GM18507 (cell line): Measurements from ENCODE around the gene CTNNA2.

ENCODE experiments used
- DNase-seq: peaks from one replicate; pipeline ENCODE4 v3.0.0; 2011; ENCODE audit warnings: low read depth; ENCODE audit not compliant: insufficient read length; ENCODE audit errors: extremely low spot score
- FAIRE-seq: peaks from 2 replicates; lab custom pipeline; 2011; peaks lifted over from hg19 to GRCh38; lab: Jason Lieb, UNC

CTNNA2 gene

DNA sequence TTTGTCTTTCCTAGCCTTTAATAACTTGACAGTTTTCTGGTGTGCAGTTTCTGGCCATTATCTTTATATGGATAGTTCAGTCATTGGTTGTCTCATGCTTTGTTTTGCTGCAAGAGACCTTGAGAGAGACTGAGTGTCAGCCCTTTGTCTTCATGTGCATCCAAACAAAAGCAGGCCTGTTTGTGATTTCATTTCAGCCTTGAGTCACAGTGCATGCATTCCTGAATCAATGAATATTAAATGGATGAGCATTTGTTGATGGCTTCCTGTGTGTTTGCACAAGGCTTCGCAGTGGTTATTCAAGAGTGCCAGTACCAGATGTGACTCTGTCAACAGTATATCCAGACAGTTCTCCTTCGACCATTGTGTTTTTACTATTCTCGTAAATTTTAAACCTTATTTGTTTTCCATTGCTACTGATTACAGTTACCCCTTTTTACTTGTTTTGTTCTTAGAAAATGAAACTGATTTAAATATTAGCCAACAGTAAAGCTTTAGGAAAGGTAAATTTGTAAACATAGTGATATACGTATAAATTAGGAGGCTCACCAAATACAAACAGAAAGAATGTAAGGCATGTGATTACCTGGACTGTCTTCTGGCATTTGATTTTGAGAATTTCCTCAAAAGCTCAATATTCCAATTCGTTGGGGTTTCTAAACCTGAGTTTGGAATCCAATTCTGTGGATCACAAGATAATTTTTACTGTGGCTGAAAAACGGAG lies 319.8 kb downstream of the CTNNA2 start:
- no peak for DNase-seq
- no peak for FAIRE-seq

- FAIRE-seq (no peak), DNase-seq (no peak)
Measured at GRCh38 chr2:79833235-79833878, 320.5 kb downstream of the CTNNA2 start.

DNA sequence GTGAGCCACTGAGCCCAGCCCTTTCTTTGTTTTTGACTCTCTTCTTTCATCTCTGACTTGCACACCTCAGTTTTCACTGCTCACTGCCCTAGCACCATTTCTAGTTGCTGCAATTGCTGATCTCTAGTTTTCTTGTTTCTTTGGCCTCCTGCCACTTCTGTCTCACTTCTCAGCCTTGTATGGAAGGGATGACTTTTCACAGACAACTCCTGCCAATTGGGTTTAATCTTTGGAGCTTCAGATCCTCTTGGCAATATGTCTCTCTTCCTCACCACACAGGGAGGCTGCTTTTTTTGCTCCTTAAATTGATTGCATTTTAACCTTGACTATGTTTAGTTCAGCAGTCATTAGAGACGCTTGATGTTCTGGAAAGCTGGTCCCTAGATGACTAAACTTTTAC lies 323.1 kb downstream of the CTNNA2 start:
- DNase-seq (no peak), FAIRE-seq (no peak)

- FAIRE-seq (no peak), DNase-seq (no peak)
Measured at GRCh38 chr2:79844011-79844410, 331.2 kb downstream of the CTNNA2 start.

DNA sequence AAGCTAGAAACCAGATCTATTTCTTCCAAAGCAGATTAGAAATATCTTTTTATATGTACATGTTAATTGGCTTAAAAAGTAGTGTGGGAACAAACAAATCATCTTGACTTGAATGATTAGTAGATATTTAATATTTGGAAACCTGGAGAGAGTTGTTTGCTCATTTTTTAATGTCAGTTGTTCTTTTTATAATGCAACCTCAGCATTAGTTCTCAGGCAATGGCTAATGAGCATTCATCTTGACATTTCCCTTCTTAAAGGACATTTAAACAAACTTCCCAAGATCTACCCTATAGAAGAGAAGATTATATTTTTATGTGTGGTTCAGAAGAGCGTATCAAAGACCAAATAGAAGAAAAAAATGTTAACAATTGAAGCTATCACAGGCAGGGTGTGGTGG lies 334.0 kb downstream of the CTNNA2 start:
- FAIRE-seq, result no peak
- DNase-seq, result no peak

- FAIRE-seq, result no peak
- no peak for DNase-seq
Measured at GRCh38 chr2:79849241-79849640, 336.4 kb downstream of the CTNNA2 start.

- no peak for FAIRE-seq
Measured at GRCh38 chr2:79849949-79850348, 337.1 kb downstream of the CTNNA2 start.

DNA sequence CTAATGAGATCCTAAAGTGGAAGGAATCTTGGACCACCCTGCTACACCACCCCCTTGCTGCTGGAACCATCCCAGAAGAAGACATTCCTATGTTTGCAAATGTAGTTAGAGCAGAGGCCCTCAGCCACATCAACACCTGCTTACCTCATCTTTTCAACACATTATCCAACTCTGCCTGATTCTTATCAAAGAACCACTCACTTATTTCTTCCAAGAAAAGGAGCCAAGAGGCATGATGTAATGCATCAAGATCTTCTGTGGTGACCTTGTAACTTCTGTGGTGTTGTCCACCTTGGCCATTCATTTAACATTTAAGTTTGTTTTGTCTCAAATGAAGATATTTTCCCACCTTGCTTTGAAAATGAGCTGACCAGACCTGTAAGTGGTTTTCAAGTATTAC lies 338.1 kb downstream of the CTNNA2 start:
- FAIRE-seq (no peak), DNase-seq (no peak)

More at GRCh38 chr2:79849949-79850348, 337.1 kb downstream of the CTNNA2 start:
- no peak for DNase-seq

DNA sequence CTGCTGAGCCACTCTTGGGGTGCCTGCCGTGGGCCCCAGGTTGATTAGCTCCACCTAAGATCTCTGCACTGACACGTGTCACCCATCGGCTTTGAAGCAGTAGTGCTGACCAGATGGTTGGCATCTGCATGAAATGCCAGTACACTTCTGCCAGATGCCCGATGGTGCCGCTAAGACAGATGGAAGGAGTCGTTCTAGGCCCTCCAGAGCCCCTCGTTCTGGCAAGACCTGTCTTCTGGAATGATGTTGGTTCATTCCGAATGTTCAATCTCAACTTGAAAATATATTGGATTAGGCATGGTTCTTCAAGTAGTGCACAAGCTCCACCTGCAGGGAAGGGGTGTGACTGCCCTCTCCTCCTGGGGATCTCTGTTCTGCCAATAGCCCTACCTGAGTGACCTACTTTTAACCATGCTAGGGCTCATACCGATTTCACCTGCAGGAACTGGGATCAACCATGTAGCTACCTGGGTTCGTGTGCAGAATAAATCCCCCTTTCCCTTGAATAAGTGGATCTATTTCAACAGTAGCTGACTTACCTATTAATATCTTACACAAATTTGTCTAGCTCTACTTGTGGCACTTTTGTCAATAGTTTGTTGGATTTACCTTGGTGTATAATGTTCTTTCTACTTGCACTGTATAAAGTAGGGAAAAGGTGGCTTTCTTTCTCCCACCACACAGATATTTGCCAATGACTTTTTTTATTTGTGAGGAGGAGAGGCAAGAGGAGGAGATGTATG lies 342.6 kb downstream of the CTNNA2 start:
- FAIRE-seq (no peak), DNase-seq (no peak)

DNA sequence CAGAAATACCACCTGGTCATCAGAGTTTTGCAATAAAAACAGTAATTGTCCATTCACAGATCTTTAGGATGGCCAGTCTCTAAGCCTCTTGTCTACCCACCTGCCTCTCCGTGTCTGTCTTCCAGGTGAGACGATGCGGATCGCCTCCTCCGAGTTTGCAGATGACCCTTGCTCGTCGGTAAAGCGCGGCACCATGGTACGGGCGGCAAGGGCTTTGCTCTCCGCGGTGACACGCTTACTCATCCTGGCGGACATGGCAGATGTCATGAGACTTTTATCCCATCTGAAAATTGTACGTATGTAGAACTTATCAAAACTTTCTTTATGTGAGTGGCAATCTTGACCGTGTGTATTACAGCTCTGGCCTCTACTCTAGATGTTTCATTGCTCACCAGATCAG lies 345.0 kb downstream of the CTNNA2 start:
- FAIRE-seq, result no peak
- no peak for DNase-seq

- DNase-seq, result no peak
- no peak for FAIRE-seq
Measured at GRCh38 chr2:79860228-79861058, 347.6 kb downstream of the CTNNA2 start.

DNA sequence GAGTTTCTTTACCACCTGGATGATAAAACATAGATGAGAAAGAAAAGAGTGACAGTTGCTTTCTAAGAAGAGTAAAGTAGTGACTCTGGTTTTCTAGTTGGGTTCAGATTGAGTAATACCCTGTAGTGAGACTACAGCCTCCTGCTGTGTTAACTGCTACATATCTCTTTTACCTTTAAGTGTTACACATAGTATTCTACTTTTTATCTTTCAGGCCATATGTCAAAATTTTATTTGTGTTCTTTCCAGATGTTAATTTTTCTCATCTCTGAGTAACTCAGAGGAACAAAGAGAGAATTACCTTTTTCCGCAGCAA lies 348.2 kb downstream of the CTNNA2 start:
- FAIRE-seq (no peak), DNase-seq (no peak)

DNA sequence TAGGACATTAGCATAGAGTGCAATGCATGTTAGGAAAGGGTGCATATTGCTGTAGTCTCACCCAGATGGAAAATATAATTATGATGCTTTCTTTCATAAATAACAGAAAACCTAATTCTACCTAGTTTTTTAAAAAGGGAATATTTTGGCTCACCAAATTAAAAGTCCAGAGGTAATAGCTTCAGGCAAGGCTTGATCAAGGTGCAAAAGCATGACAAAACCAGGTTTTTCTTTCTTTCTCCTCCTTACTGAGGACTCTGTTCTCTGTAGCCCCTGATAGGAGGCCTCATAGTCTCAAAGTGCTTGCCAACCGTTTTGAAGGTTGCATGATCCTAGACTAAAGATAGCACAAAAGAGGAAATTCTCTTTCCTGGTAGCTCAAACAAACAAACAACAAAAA lies 349.9 kb downstream of the CTNNA2 start:
- no peak for FAIRE-seq
- DNase-seq, result no peak

- no peak for FAIRE-seq
- DNase-seq, result no peak
Measured at GRCh38 chr2:79872656-79873055, 359.8 kb downstream of the CTNNA2 start.

- no peak for DNase-seq
- FAIRE-seq, result no peak
Measured at GRCh38 chr2:79874015-79874414, 361.2 kb downstream of the CTNNA2 start.

GRCh38 chr2:79876430-79876829 lies 363.6 kb downstream of the CTNNA2 start:
- FAIRE-seq (no peak), DNase-seq (no peak)

- DNase-seq (no peak), FAIRE-seq (no peak)
Measured at GRCh38 chr2:79882548-79882947, 369.7 kb downstream of the CTNNA2 start.

DNA sequence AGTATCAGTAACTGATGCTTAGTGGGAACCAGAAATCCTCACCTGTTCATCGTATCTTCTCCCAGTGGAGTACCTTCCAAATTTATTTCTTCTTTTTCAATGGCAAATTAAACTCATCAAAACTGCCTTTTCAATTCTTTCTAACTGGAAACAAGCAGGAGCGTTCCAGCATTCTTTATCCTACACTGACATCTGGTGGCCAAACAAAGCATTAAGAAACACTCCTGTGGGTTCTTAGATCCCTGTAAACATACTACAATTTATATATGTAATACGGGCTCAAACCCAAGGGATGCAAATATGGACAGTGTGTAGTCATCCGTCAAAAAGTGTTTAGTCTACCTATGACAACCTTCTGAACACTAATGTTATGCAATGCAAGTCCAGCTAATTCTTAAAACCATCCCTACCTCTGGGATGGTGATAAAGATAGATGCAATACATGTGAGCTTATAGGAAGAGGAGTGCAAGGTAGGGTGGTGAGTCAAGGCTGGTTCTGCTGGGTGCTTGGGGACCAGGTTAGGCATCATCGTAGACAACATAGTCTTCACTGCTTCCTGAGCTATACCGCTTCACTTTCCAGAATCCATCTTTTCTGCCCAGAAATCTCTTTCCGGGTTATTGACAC lies 375.0 kb downstream of the CTNNA2 start:
- FAIRE-seq (peak; percentile 59), DNase-seq (no peak)

- DNase-seq, result no peak
- no peak for FAIRE-seq
Measured at GRCh38 chr2:79892123-79892522, 379.3 kb downstream of the CTNNA2 start.

DNA sequence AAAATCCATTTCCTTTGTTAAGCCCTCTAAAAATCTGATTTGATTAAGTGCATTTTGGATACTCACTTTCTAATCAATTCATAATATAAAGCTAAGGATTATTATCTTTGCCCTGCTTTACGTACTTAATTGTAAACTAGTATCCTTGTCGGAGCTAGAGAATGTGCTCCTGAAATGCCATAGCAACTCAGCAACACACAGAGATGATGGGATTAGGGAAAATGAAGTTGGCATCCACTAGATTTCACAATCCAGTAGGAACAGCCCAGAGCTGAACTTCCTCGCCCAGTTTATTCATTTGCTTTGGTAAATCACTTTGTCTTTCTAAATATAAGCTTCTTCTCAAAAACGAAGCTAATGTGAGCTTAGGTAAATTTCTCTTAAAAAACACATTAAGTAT lies 386.3 kb downstream of the CTNNA2 start:
- DNase-seq (no peak), FAIRE-seq (no peak)
